ENCODE data around the gene PADI6. TPM values are rescaled to one million over a fixed set of nuclear protein-coding genes. Genes with fewer than 3 reads are reported as not detected.
"Not testable (repeated sequence)": the region's sequence is repeated elsewhere in the genome, so short reads cannot be mapped to it uniquely, and the experiment has no call there.

Gene PADI6
- polyA plus RNA-seq, 4 donors = not detected

- DNase-seq (ENCODE audit: low read depth in 4 of 4, low spot score in 2 of 4) = no peak
These were observed 31.1 kb downstream of the PADI6 start for GRCh38 chr1:17403081-17403480.

GRCh38 chr1:17404034-17404684 is 32.2 kb downstream of the PADI6 start:
- DNase-seq (ENCODE audit: low read depth in 4 of 4, low spot score in 2 of 4) = no peak

GRCh38 chr1:17404820-17405219 is 32.8 kb downstream of the PADI6 start:
- DNase-seq (ENCODE audit: low read depth in 4 of 4, low spot score in 2 of 4) = no peak

- peak in 3 of 4 donors; percentile 26 to 39 (median 28) for DNase-seq (ENCODE audit: low read depth in 4 of 4, low spot score in 2 of 4)
These were observed 34.1 kb downstream of the PADI6 start for GRCh38 chr1:17405898-17406759.

- DNase-seq (ENCODE audit: low read depth in 4 of 4, low spot score in 2 of 4) = not testable (repeated sequence)
These were observed 34.9 kb downstream of the PADI6 start for GRCh38 chr1:17406760-17407475.

- DNase-seq (ENCODE audit: low read depth in 4 of 4, low spot score in 2 of 4) = not testable (repeated sequence)
These were observed 36.0 kb downstream of the PADI6 start for GRCh38 chr1:17407786-17408514.

GRCh38 chr1:17409391-17409811 is 37.4 kb downstream of the PADI6 start:
- no peak for DNase-seq (ENCODE audit: low read depth in 4 of 4, low spot score in 2 of 4)

GRCh38 chr1:17412093-17412870 is 40.3 kb downstream of the PADI6 start:
- DNase-seq (ENCODE audit: low read depth in 4 of 4, low spot score in 2 of 4) = no peak

- DNase-seq (ENCODE audit: low read depth in 4 of 4, low spot score in 2 of 4) = no peak
These were observed 42.0 kb downstream of the PADI6 start for GRCh38 chr1:17414022-17414421.

- DNase-seq (ENCODE audit: low read depth in 4 of 4, low spot score in 2 of 4) = no peak
These were observed 44.4 kb downstream of the PADI6 start for GRCh38 chr1:17416389-17416788.

- no peak for DNase-seq (ENCODE audit: low read depth in 4 of 4, low spot score in 2 of 4)
These were observed 47.8 kb downstream of the PADI6 start for GRCh38 chr1:17419626-17420328.

GRCh38 chr1:17420391-17420918 is 48.5 kb downstream of the PADI6 start:
- no peak for DNase-seq (ENCODE audit: low read depth in 4 of 4, low spot score in 2 of 4)

GRCh38 chr1:17422461-17422860 is 50.5 kb downstream of the PADI6 start:
- DNase-seq (ENCODE audit: low read depth in 4 of 4, low spot score in 2 of 4) = no peak

- DNase-seq (ENCODE audit: low read depth in 4 of 4, low spot score in 2 of 4) = no peak
These were observed 51.8 kb downstream of the PADI6 start for GRCh38 chr1:17423781-17424245.

- no peak for DNase-seq (ENCODE audit: low read depth in 4 of 4, low spot score in 2 of 4)
These were observed 54.0 kb downstream of the PADI6 start for GRCh38 chr1:17425806-17426600.

- no peak for DNase-seq (ENCODE audit: low read depth in 4 of 4, low spot score in 2 of 4)
These were observed 56.0 kb downstream of the PADI6 start for GRCh38 chr1:17427696-17428660.

GRCh38 chr1:17429183-17429582 is 57.2 kb downstream of the PADI6 start:
- DNase-seq (ENCODE audit: low read depth in 4 of 4, low spot score in 2 of 4) = no peak

Data from left renal cortex interstitium (tissue), 4 donors.